Endothelial cell of umbilical vein (primary cell): ENCODE data around the gene SFI1. TPM values are rescaled to one million over a fixed set of nuclear protein-coding genes. Genes with fewer than 3 reads are reported as not detected.
"Not testable (repeated sequence)": the region's sequence is repeated elsewhere in the genome, so short reads cannot be mapped to it uniquely, and the experiment has no call there.

ENCODE experiments used
- BruUV-seq: library from RNA; stranded (reverse); fragments of 400-500 nt; replicated peaks from 2 replicates; lab custom pipeline; 2021; lab: Mats Ljungman, UMichigan
- CTCF ChIA-PET: fragments of 300-600, 350-600 bp; sonication (Branson Sonifier 250); formaldehyde crosslinking; loops from one replicate; lab custom pipeline; 2021; ENCODE audit warnings: antibody characterized with exemption, inconsistent platforms; lab: Charles Lee
- POLR2A ChIA-PET: fragments of 300-600, 350-600 bp; sonication (Branson Sonifier 250); formaldehyde crosslinking; loops from one replicate; lab custom pipeline; 2021; ENCODE audit warnings: antibody characterized with exemption, inconsistent platforms; lab: Charles Lee
- DNase-seq: peaks from one replicate; pipeline ENCODE4 v3.0.0-alpha.2; 2011; ENCODE audit warnings: low read depth, low spot score
- FAIRE-seq: peaks from 2 replicates; lab custom pipeline; 2011; peaks lifted over from hg19 to GRCh38; lab: Jason Lieb, UNC
- H2AFZ ChIP-seq: 2 replicates; pipeline ENCODE4 v1.6.0; 2012; ENCODE audit warnings: low read depth, low read length, control low read depth, inconsistent platforms
- H3K27ac ChIP-seq: 2 replicates; pipeline ENCODE4 v1.5.1; 2011; ENCODE audit warnings: low read depth, mild to moderate bottlenecking, control low read depth, low read length, moderate library complexity; ENCODE audit not compliant: insufficient read depth
- H3K27me3 ChIP-seq, 2 experiments: 2 replicates each; pipeline versions ENCODE4 v1.6.0 to v1.6.1; 2011; ENCODE audit warnings: low read length in 2 of 2, mixed read lengths in 1 of 2; ENCODE audit not compliant: control insufficient read depth in 2 of 2, insufficient read depth in 2 of 2
- H3K36me3 ChIP-seq, 2 experiments: 2 replicates in 1 of 2; 3 replicates in 1 of 2; pipeline ENCODE4 v1.5.1; 2011; ENCODE audit warnings: low read length in 2 of 2, mild to moderate bottlenecking in 1 of 2, moderate library complexity in 1 of 2; ENCODE audit not compliant: control insufficient read depth in 2 of 2, insufficient read depth in 2 of 2; ENCODE audit errors: extremely low read depth in 1 of 2
- H3K4me1 ChIP-seq: 3 replicates; pipeline ENCODE4 v1.5.1; 2011; ENCODE audit warnings: mild to moderate bottlenecking, low read length; ENCODE audit not compliant: control insufficient read depth, insufficient read depth; ENCODE audit errors: extremely low read depth
- H3K4me2 ChIP-seq: 2 replicates; pipeline ENCODE4 v1.6.1; 2011; ENCODE audit warnings: low read length, control low read depth, mixed read lengths; ENCODE audit not compliant: insufficient read depth
- H3K4me3 ChIP-seq, 3 experiments: fragments of 200-600 bp in 1 of 3; sonication (generic), shearing (Covaris generic) in 1 of 3; replicated peaks in 1 of 3; 2 replicates each; pipeline ENCODE4 v1.5.1; 2011 to 2016; ENCODE audit warnings: control low read depth in 3 of 3, low read length in 3 of 3, mild to moderate bottlenecking in 2 of 3, inconsistent platforms in 1 of 3, low read depth in 1 of 3, moderate library complexity in 1 of 3; ENCODE audit not compliant: insufficient read depth in 1 of 3
- H3K79me2 ChIP-seq: 2 replicates; pipeline ENCODE4 v1.6.0; 2012; ENCODE audit warnings: low read length, inconsistent platforms; ENCODE audit not compliant: control insufficient read depth, insufficient read depth
- H3K9ac ChIP-seq: replicated peaks from 2 replicates; pipeline ENCODE3; 2011; ENCODE audit warnings: low read length, control low read depth; ENCODE audit not compliant: insufficient read depth; ENCODE audit errors: extremely low read depth
- H3K9me1 ChIP-seq: replicated peaks from 3 replicates; pipeline ENCODE4 v1.6.0; 2011; ENCODE audit warnings: mild to moderate bottlenecking, low read length; ENCODE audit not compliant: control insufficient read depth, insufficient read depth; ENCODE audit errors: extremely low read depth
- H3K9me3 ChIP-seq: replicated peaks from 2 replicates; pipeline ENCODE4 v1.5.1; 2012; ENCODE audit warnings: low read length, inconsistent platforms; ENCODE audit not compliant: control insufficient read depth, insufficient read depth
- H4K20me1 ChIP-seq: replicated peaks from 2 replicates; pipeline ENCODE3; 2011; ENCODE audit warnings: mild to moderate bottlenecking, low read length; ENCODE audit not compliant: control insufficient read depth, insufficient read depth; ENCODE audit errors: extremely low read depth
- EZH2 ChIP-seq: IDR thresholded peaks from 2 replicates; pipeline ENCODE4 v1.6.1; 2012; ENCODE audit warnings: borderline replicate concordance, low read depth, mild to moderate bottlenecking, moderate library complexity, low read length, inconsistent platforms; ENCODE audit not compliant: severe bottlenecking
- FOS ChIP-seq: IDR thresholded peaks from 2 replicates; pipeline ENCODE4 v1.6.1; 2011; ENCODE audit warnings: mild to moderate bottlenecking, low read length, moderate library complexity, borderline replicate concordance; ENCODE audit not compliant: insufficient read depth
- GATA2 ChIP-seq: IDR thresholded peaks from 2 replicates; pipeline ENCODE4 v1.7.0; 2011; ENCODE audit warnings: low read depth, mild to moderate bottlenecking, moderate library complexity, mixed read lengths, low read length; ENCODE audit not compliant: insufficient read length, insufficient read depth
- JUN ChIP-seq: IDR thresholded peaks from 2 replicates; pipeline ENCODE4 v1.6.1; 2011; ENCODE audit warnings: borderline replicate concordance, low read depth; ENCODE audit not compliant: insufficient read length, insufficient read depth
- MYC ChIP-seq: IDR thresholded peaks from one replicate; pipeline ENCODE4 v1.6.1; 2011; ENCODE audit warnings: mild to moderate bottlenecking, low read depth, low read length
- POLR2A ChIP-seq: IDR thresholded peaks from 2 replicates; pipeline ENCODE4 v1.6.1; 2012; ENCODE audit warnings: low read depth, mild to moderate bottlenecking, control low read depth, low read length
- POLR2AphosphoS5 ChIP-seq: IDR thresholded peaks from 2 replicates; pipeline ENCODE4 v1.6.1; 2012; ENCODE audit warnings: low read depth, mild to moderate bottlenecking, control low read depth, low read length, moderate library complexity; ENCODE audit not compliant: insufficient read depth
- dilution Hi-C: fragments of 300-500 bp; cut with MboI; formaldehyde crosslinking; loops from one replicate; pipeline ENCODE4 v1.15.0; 2019; ENCODE audit warnings: low sequenced_read_pairs; ENCODE audit not compliant: extremely low pct_ligation_motif_present
- intact Hi-C: fragments of 100-400 bp; cut with micrococcal nuclease; formaldehyde crosslinking; loops from one replicate; pipeline ENCODE4 v1.10.0; 2022
- polyA plus RNA-seq, 4 experiments: library from polyadenylated mRNA; depleted of rRNA in 3 of 4; stranded (reverse) in 3 of 4; unstranded in 1 of 4; fragments of >200 nt; gene quantifications; 2 replicates each; pipeline versions ENCODE4 v1.2.1 to v1.2.3, GENCODE V29; 2011 to 2012; ENCODE audit warnings: missing spikeins in 1 of 4
- total RNA-seq: library from RNA; stranded (reverse); gene quantifications from 2 replicates; pipeline ENCODE4 v1.2.3, GENCODE V29; 2021
- TF ChIP-seq, protein P1 (sequence below), 2 donors: IDR thresholded peaks; 1 replicate in 1 of 2; 2 replicates in 1 of 2; pipeline ENCODE4 v1.5.1; 2011; ENCODE audit warnings: low read length in 2 of 2, mild to moderate bottlenecking in 2 of 2, moderate library complexity in 2 of 2, control low read depth in 1 of 2, inconsistent platforms in 1 of 2, low read depth in 1 of 2; ENCODE audit not compliant: insufficient read depth in 1 of 2; ENCODE audit errors: extremely low read depth in 1 of 2
- TF ChIP-seq, protein P2 (sequence below): IDR thresholded peaks from 2 replicates; pipeline ENCODE4 v1.6.1; 2011; ENCODE audit not compliant: insufficient read depth, insufficient read length

SFI1 gene
- total and polyA plus RNA-seq, 2 donors (not counting 3 experiments of a cell fraction or from before 2014, with no cell fraction given), result 12.5 to 46.4 TPM

DNA sequence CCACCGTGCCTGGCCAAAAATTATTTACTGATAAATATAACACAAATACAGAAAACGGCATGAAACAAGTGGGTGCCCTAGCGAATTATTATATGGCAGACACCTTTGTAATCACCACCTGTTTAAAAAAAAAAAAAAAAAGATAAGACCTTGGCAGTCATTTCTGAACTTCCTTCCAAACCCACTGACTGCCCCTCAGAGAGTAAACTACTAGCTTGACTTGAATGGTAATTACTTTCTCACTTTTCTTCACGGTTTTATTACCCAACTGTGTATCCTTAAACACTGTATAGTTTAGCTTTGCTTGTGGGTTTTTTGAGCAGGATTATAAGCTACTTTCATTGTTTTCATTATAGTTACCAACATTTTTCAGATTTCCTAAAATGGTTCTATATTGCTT lies 23.7 kb downstream of the SFI1 start:
- DNase-seq (no peak), FAIRE-seq (no peak)
- Histone ChIP-seq H3K9me3 (no peaks in the 10 kb centered on the region), H3K4me1 (peaks cover 5% of the 10 kb centered on the region), H3K9me1 (no peaks in the 10 kb centered on the region), H3K79me2 (peaks cover 4% of the 10 kb centered on the region), H4K20me1 (no peaks in the 10 kb centered on the region), H3K4me3 (no peak overlapping the region), H2AFZ (no peak overlapping the region), H3K27ac (no peak overlapping the region), H3K27me3 (no peaks in the 10 kb centered on the region), H3K4me2 (no peak overlapping the region), H3K36me3 (no peaks in the 10 kb centered on the region), H3K9ac (no peak overlapping the region)
- TF ChIP-seq POLR2A, result no peak
- TF ChIP-seq, protein P1, sequence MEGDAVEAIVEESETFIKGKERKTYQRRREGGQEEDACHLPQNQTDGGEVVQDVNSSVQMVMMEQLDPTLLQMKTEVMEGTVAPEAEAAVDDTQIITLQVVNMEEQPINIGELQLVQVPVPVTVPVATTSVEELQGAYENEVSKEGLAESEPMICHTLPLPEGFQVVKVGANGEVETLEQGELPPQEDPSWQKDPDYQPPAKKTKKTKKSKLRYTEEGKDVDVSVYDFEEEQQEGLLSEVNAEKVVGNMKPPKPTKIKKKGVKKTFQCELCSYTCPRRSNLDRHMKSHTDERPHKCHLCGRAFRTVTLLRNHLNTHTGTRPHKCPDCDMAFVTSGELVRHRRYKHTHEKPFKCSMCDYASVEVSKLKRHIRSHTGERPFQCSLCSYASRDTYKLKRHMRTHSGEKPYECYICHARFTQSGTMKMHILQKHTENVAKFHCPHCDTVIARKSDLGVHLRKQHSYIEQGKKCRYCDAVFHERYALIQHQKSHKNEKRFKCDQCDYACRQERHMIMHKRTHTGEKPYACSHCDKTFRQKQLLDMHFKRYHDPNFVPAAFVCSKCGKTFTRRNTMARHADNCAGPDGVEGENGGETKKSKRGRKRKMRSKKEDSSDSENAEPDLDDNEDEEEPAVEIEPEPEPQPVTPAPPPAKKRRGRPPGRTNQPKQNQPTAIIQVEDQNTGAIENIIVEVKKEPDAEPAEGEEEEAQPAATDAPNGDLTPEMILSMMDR (IDR thresholded peaks at IDR 0.05; ENCODE audit: extremely low read depth in 1 of 2, insufficient read depth in 1 of 2, low read depth in 1 of 2, low read length in 2 of 2), result no peak
- no peak for TF ChIP-seq JUN
- no peak for TF ChIP-seq MYC
- no peak for TF ChIP-seq EZH2
- no peak for TF ChIP-seq POLR2AphosphoS5
- TF ChIP-seq GATA2, result no peak
- TF ChIP-seq, protein P2, sequence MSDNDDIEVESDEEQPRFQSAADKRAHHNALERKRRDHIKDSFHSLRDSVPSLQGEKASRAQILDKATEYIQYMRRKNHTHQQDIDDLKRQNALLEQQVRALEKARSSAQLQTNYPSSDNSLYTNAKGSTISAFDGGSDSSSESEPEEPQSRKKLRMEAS, result no peak
- no peak for TF ChIP-seq FOS
- ChIA-PET POLR2A (no interaction called here), CTCF (interaction anchor here (1.6 kb wide), 1 partner anchor 8 kb away, joined by 4 read pairs; no protein-coding TSS in a partner anchor)
- BruUV-seq, result no TSS peak
- dilution Hi-C loops, result no loop called here
- intact Hi-C loops, result no loop called here

DNA sequence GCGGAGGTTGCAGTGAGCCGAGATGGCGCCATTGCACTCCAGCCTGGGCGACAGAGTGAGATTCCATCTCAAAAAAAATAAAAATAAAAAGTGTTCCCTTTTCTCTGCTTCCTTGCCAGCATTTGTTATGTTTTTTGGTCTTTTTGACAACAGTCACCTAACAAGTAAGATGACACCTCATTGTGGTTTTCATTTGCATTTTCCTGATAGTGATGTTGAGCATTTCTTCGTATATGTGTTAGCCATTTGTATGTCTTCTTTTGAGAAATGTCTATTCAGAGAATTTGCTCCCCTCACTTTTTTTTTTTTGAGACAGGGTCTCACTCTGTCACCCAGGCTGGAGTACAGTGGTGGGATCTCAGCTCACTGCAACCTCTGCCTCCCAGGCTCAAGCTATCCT lies 27.8 kb downstream of the SFI1 start:
- FAIRE-seq, H3K9ac ChIP-seq, BruUV-seq, intact Hi-C loops, CTCF ChIA-PET, H3K79me2 ChIP-seq, H3K9me3 ChIP-seq, POLR2A ChIA-PET, H3K27me3 ChIP-seq, DNase-seq, H3K4me2 ChIP-seq, H3K4me3 ChIP-seq, dilution Hi-C loops, H3K27ac ChIP-seq, H3K36me3 ChIP-seq, H3K9me1 ChIP-seq, H2AFZ ChIP-seq, H4K20me1 ChIP-seq, H3K4me1 ChIP-seq: not testable (repeated sequence)
